ENCODE measurements around the gene PEAK3. TPM values are rescaled to one million over a fixed set of nuclear protein-coding genes. Genes with fewer than 3 reads are reported as not detected.

The PEAK3 gene
- total and polyA plus RNA-seq, 9 of the 15 experiments (the other 6 are each of a cell fraction or from before 2014, with no cell fraction given): 0.07 to 0.40 TPM; not detected in 7

DNA sequence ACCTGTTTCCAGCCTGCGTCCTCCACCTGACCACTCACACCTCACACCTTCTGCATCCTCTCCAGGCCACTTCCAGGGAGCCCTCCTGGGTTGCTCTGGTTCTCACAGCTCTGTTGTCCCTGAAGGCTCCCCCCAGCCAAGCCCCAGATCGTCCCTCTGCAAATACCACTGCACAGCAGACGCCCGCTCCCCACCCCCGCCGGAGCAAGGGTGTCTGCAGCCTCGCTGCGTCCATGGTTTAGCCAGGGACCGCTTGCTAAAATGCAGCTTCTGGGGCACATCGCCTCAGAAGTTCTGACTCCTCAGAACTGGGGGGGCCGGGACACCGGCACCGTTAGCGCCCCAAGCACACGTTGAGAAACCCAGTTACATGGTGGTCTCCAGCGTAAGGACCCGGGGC is 25.0 kb upstream of the PEAK3 start:
- H3K9me3 ChIP-seq (replicated peaks; ENCODE audit: control insufficient read depth, insufficient read depth, low read depth, low read length): no peaks in the 10 kb centered on the region
- in situ Hi-C loops (cut with MboI): no loop called here
- peaks cover 3% of the 10 kb centered on the region for H3K9me1 ChIP-seq (ENCODE audit: control insufficient read depth, insufficient read depth, low read length)
- no peak for DNase-seq (ENCODE audit: extremely low read depth in 1 of 4, low spot score in 3 of 4)
- H3K9ac ChIP-seq (ENCODE audit: insufficient read depth in 1 of 2, low read depth in 2 of 2, low read length in 2 of 2): no peak overlapping the region
- no peak overlapping the region for H2AFZ ChIP-seq (ENCODE audit: low read depth, low read length)
- H4K20me1 ChIP-seq (replicated peaks; ENCODE audit: control insufficient read depth, insufficient read depth, low read length): no peaks in the 10 kb centered on the region
- H3K36me3 ChIP-seq (ENCODE audit: control insufficient read depth, insufficient read depth, low read length): no peaks in the 10 kb centered on the region
- H3K4me1 ChIP-seq (replicated peaks in 1 of 2; ENCODE audit: control insufficient read depth in 2 of 2, insufficient read depth in 2 of 2, low read length in 2 of 2): peaks cover 3 to 54% of the 10 kb centered on the region in 2 experiments; a peak in 3 of 5 replicates
- ATAC-seq: no peak
- H3K4me2 ChIP-seq (ENCODE audit: insufficient read depth, low read length): no peak overlapping the region
- ChIA-PET POLR2A (interaction anchor here (0.6 kb wide), 1 partner anchor 740 kb away, joined by 3 read pairs; no protein-coding TSS in a partner anchor), CTCF (ENCODE audit: low intra/inter-chr PET ratio) (no interaction called here)
- peaks cover 0 to 13% of the 10 kb centered on the region in 2 experiments; a peak in 2 of 5 replicates for H3K27me3 ChIP-seq (ENCODE audit: control insufficient read depth in 2 of 2, insufficient read depth in 2 of 2, low read length in 2 of 2)
- no TSS peak for BruUV-seq (replicated peaks)
- no peaks in the 10 kb centered on the region for H3K79me2 ChIP-seq (ENCODE audit: control insufficient read depth, insufficient read depth, low read length)
- TF ChIP-seq OTX1 (CRISPR knock-in tag; IDR thresholded peaks at IDR 0.05) (no peak), ZFP36 (IDR thresholded peaks at IDR 0.05; ENCODE audit: low read depth, low read length, partially characterized antibody) (peak; percentile 88)
- H3K4me3 ChIP-seq: no peak overlapping the region
- H3K27ac ChIP-seq (ENCODE audit: extremely low read depth, low read depth, low read length): no peak overlapping the region
- FAIRE-seq: no peak
- intact Hi-C loops (cut with micrococcal nuclease): no loop called here
- WGBS (ENCODE audit: insufficient coverage, low coverage, missing lambda C conversion rate): 52% methylated on average over 17 of the region's 17 CpGs

DNA sequence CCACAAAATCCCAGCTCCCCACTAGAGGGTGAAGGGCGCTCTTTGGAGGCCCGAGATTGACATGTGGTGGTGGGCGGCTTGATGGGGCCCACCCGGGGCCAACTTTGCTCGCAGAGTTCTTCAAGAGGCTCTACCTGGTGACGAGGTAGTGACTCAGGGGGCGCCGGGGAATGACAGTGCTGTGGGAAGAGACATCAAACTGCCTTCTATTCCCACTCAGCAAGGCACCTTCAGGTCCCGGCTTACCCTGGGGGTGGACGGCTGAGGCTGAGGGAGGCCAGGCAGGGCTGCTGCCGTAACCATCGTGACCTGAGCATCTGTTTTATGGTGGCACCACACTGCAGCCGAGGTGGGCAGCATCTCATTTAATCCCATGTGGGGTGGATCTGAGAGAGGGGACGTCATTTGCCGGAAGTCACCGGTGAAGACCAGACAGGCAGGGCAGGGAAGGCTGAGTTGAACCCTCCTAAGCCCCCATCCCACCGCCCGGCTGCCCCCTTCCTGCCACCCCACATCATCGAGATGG is 24.4 kb upstream of the PEAK3 start:
- Histone ChIP-seq H3K9me1 (ENCODE audit: control insufficient read depth, insufficient read depth, low read length) (peaks cover 3% of the 10 kb centered on the region), H3K36me3 (ENCODE audit: control insufficient read depth, insufficient read depth, low read length) (no peaks in the 10 kb centered on the region), H3K9me3 (replicated peaks; ENCODE audit: control insufficient read depth, insufficient read depth, low read depth, low read length) (no peaks in the 10 kb centered on the region), H3K4me1 (replicated peaks in 1 of 2; ENCODE audit: control insufficient read depth in 2 of 2, insufficient read depth in 2 of 2, low read length in 2 of 2) (peaks cover 3 to 57% of the 10 kb centered on the region in 2 experiments; a peak in 3 of 5 replicates), H4K20me1 (replicated peaks; ENCODE audit: control insufficient read depth, insufficient read depth, low read length) (no peaks in the 10 kb centered on the region), H2AFZ (ENCODE audit: low read depth, low read length) (no peak overlapping the region), H3K27me3 (ENCODE audit: control insufficient read depth in 2 of 2, insufficient read depth in 2 of 2, low read length in 2 of 2) (peaks cover 0 to 13% of the 10 kb centered on the region in 2 experiments; a peak in 2 of 5 replicates), H3K27ac (ENCODE audit: extremely low read depth, low read depth, low read length) (no peak overlapping the region), H3K4me2 (ENCODE audit: insufficient read depth, low read length) (no peak overlapping the region), H3K9ac (ENCODE audit: insufficient read depth in 1 of 2, low read depth in 2 of 2, low read length in 2 of 2) (no peak overlapping the region), H3K79me2 (ENCODE audit: control insufficient read depth, insufficient read depth, low read length) (no peaks in the 10 kb centered on the region), H3K4me3 (no peak overlapping the region)
- in situ Hi-C loops (cut with MboI): no loop called here
- WGBS (ENCODE audit: insufficient coverage, low coverage, missing lambda C conversion rate): 31% methylated on average over 19 of the region's 19 CpGs
- BruUV-seq (replicated peaks): no TSS peak
- intact Hi-C loops (cut with micrococcal nuclease): no loop called here
- DNase-seq (ENCODE audit: extremely low read depth in 1 of 4, low spot score in 3 of 4) (no peak), ATAC-seq (no peak), FAIRE-seq (no peak)
- CTCF ChIA-PET (ENCODE audit: low intra/inter-chr PET ratio): no interaction called here
- POLR2A ChIA-PET: interaction anchor here (0.6 to 1.6 kb wide), 4 partner anchors 12 to 741 kb away, joined by 3 to 5 read pairs (median 4); no protein-coding TSS in a partner anchor
- TF ChIP-seq NR2C1 (IDR thresholded peaks at IDR 0.05): no peak
- TF ChIP-seq NR2C1 (tag; IDR thresholded peaks at IDR 0.05): no peak
- no peak for TF ChIP-seq HDAC3 (IDR thresholded peaks at IDR 0.05; ENCODE audit: borderline replicate concordance, partially characterized antibody)
- no peak for TF ChIP-seq RAD51 (IDR thresholded peaks at IDR 0.05; ENCODE audit: borderline replicate concordance, low read depth)
- TF ChIP-seq, protein P1, sequence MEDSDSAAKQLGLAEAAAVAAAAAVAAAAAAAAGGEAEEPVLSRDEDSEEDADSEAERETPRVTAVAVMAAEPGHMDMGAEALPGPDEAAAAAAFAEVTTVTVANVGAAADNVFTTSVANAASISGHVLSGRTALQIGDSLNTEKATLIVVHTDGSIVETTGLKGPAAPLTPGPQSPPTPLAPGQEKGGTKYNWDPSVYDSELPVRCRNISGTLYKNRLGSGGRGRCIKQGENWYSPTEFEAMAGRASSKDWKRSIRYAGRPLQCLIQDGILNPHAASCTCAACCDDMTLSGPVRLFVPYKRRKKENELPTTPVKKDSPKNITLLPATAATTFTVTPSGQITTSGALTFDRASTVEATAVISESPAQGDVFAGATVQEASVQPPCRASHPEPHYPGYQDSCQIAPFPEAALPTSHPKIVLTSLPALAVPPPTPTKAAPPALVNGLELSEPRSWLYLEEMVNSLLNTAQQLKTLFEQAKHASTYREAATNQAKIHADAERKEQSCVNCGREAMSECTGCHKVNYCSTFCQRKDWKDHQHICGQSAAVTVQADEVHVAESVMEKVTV (CRISPR knock-in tag; IDR thresholded peaks at IDR 0.05): no peak
- TF ChIP-seq ZNF134 (CRISPR knock-in tag; conservative IDR thresholded peaks at IDR 0.05): no peak
- no peak for TF ChIP-seq KLF13 (tag; IDR thresholded peaks at IDR 0.05; ENCODE audit: borderline replicate concordance, low read depth)
- TF ChIP-seq, protein P2, sequence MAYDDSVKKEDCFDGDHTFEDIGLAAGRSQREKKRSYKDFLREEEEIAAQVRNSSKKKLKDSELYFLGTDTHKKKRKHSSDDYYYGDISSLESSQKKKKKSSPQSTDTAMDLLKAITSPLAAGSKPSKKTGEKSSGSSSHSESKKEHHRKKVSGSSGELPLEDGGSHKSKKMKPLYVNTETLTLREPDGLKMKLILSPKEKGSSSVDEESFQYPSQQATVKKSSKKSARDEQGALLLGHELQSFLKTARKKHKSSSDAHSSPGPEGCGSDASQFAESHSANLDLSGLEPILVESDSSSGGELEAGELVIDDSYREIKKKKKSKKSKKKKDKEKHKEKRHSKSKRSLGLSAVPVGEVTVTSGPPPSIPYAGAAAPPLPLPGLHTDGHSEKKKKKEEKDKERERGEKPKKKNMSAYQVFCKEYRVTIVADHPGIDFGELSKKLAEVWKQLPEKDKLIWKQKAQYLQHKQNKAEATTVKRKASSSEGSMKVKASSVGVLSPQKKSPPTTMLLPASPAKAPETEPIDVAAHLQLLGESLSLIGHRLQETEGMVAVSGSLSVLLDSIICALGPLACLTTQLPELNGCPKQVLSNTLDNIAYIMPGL (CRISPR knock-in tag; IDR thresholded peaks at IDR 0.05): no peak
- no peak for TF ChIP-seq PHF20 (IDR thresholded peaks at IDR 0.05; ENCODE audit: partially characterized antibody)
- TF ChIP-seq ZNF586 (CRISPR knock-in tag; conservative IDR thresholded peaks at IDR 0.05): no peak
